H1 (cell line): ENCODE measurements around the gene FBXL12. TPM values are rescaled to one million over a fixed set of nuclear protein-coding genes. Genes with fewer than 3 reads are reported as not detected.

ENCODE experiments used
- CTCF ChIA-PET: fragments of 300-600 bp; sonication (Branson Sonifier 250); formaldehyde crosslinking; loops from one replicate; lab custom pipeline; 2021; ENCODE audit not compliant: partially characterized antibody; lab: Charles Lee
- POLR2A ChIA-PET: fragments of 300-600 bp; sonication (Branson Sonifier 250); formaldehyde crosslinking; loops from one replicate; lab custom pipeline; 2021; ENCODE audit warnings: inconsistent platforms; ENCODE audit not compliant: partially characterized antibody; lab: Charles Lee
- DNase-seq, 2 experiments: peaks; one replicate each; pipeline versions ENCODE4 v3.0.0 to v3.0.0-alpha.2; 2010 to 2022; ENCODE audit warnings: low spot score in 2 of 2, low read depth in 1 of 2, mixed read lengths in 1 of 2
- FAIRE-seq: peaks from 2 replicates; lab custom pipeline; 2011; peaks lifted over from hg19 to GRCh38; lab: Jason Lieb, UNC
- H2AFZ ChIP-seq: 2 replicates; pipeline ENCODE4 v1.8.1; 2012; ENCODE audit warnings: low read length, inconsistent platforms
- H2AK5ac ChIP-seq: 2 replicates; pipeline ENCODE4 v1.6.1; 2013; ENCODE audit warnings: low read depth, low read length
- H2BK120ac ChIP-seq: replicated peaks from 2 replicates; pipeline ENCODE3; 2013; ENCODE audit warnings: low read depth, low read length, inconsistent platforms
- H2BK12ac ChIP-seq: 2 replicates; pipeline ENCODE4 v1.6.1; 2013; ENCODE audit warnings: low read depth, low read length
- H2BK15ac ChIP-seq: 2 replicates; pipeline ENCODE4 v1.6.1; 2013; ENCODE audit warnings: low read length
- H2BK20ac ChIP-seq: 2 replicates; pipeline ENCODE4 v1.6.1; 2013; ENCODE audit warnings: low read length
- H2BK5ac ChIP-seq: 2 replicates; pipeline ENCODE4 v1.6.1; 2013; ENCODE audit warnings: low read depth, low read length
- H3K14ac ChIP-seq: 2 replicates; pipeline ENCODE4 v1.6.1; 2013; ENCODE audit warnings: inconsistent platforms; ENCODE audit not compliant: insufficient read length
- H3K18ac ChIP-seq: 2 replicates; pipeline ENCODE4 v1.6.1; 2013; ENCODE audit warnings: low read length; ENCODE audit errors: extremely low read depth
- H3K23ac ChIP-seq: 2 replicates; pipeline ENCODE4 v1.6.1; 2013; ENCODE audit warnings: inconsistent platforms; ENCODE audit not compliant: insufficient read length
- H3K23me2 ChIP-seq: 2 replicates; pipeline ENCODE4 v1.6.1; 2013; ENCODE audit warnings: low read depth, low read length
- H3K27ac ChIP-seq: 2 replicates; pipeline ENCODE4 v1.6.1; 2011; ENCODE audit warnings: low read depth, low read length, inconsistent platforms
- H3K27me3 ChIP-seq, 4 experiments: replicated peaks in 1 of 4; 1 replicate in 1 of 4; 2 replicates in 3 of 4; pipeline versions ENCODE4 v1.6.1 to v1.8.1; 2011 to 2013; ENCODE audit warnings: low read length in 3 of 4, mild to moderate bottlenecking in 3 of 4, inconsistent platforms in 2 of 4, mixed read lengths in 2 of 4, moderate library complexity in 1 of 4; ENCODE audit not compliant: control insufficient read depth in 3 of 4, insufficient read depth in 3 of 4; ENCODE audit errors: extremely low read depth in 1 of 4
- H3K36me3 ChIP-seq, 4 experiments: 2 replicates each; pipeline versions ENCODE4 v1.6.1 to v1.8.1; 2011 to 2013; ENCODE audit warnings: mild to moderate bottlenecking in 4 of 4, low read length in 3 of 4, moderate library complexity in 2 of 4, control low read depth in 1 of 4, inconsistent platforms in 1 of 4; ENCODE audit not compliant: insufficient read depth in 4 of 4, control insufficient read depth in 2 of 4
- H3K4ac ChIP-seq: replicated peaks from 2 replicates; pipeline ENCODE3; 2013; ENCODE audit warnings: low read length, low read depth, mixed read lengths, inconsistent platforms; ENCODE audit not compliant: insufficient read length
- H3K4me1 ChIP-seq, 4 experiments: replicated peaks in 1 of 4; 1 replicate in 1 of 4; 2 replicates in 3 of 4; pipeline versions ENCODE4 v1.6.1 to v1.8.1; 2011 to 2013; ENCODE audit warnings: low read length in 3 of 4, inconsistent platforms in 2 of 4, mixed read lengths in 1 of 4; ENCODE audit not compliant: insufficient read depth in 4 of 4, control insufficient read depth in 3 of 4
- H3K4me2 ChIP-seq, 2 experiments: 2 replicates each; pipeline versions ENCODE4 v1.6.1 to v1.8.1; 2011 to 2013; ENCODE audit warnings: low read depth in 2 of 2, low read length in 2 of 2, control low read depth in 1 of 2, inconsistent platforms in 1 of 2, mild to moderate bottlenecking in 1 of 2; ENCODE audit not compliant: insufficient read depth in 1 of 2
- H3K4me3 ChIP-seq, 4 experiments: fragments of 200-600, 300-600 bp in 1 of 4; sonication (generic), shearing (Covaris generic), sonication (Bioruptor Twin) in 1 of 4; 2 replicates each; pipeline versions ENCODE4 v1.5.1 to v1.8.1; 2011 to 2016; ENCODE audit warnings: low read length in 4 of 4, low read depth in 3 of 4, control low read depth in 2 of 4, inconsistent platforms in 2 of 4, mild to moderate bottlenecking in 2 of 4, mixed read lengths in 1 of 4, moderate library complexity in 1 of 4; ENCODE audit not compliant: insufficient read depth in 2 of 4; ENCODE audit errors: extremely low read depth in 1 of 4
- H3K56ac ChIP-seq: replicated peaks from 2 replicates; pipeline ENCODE3; 2013; ENCODE audit warnings: low read depth, mild to moderate bottlenecking, mixed read lengths, low read length, inconsistent platforms; ENCODE audit not compliant: insufficient read length
- H3K79me1 ChIP-seq: 2 replicates; pipeline ENCODE4 v1.6.1; 2013; ENCODE audit warnings: low read depth, low read length, control low read depth
- H3K79me2 ChIP-seq, 2 experiments: 2 replicates each; pipeline versions ENCODE4 v1.6.1 to v1.8.1; 2012 to 2013; ENCODE audit warnings: low read length in 2 of 2, mild to moderate bottlenecking in 2 of 2, inconsistent platforms in 1 of 2; ENCODE audit not compliant: insufficient read depth in 2 of 2, control insufficient read depth in 1 of 2
- H3K9ac ChIP-seq, 4 experiments: replicated peaks in 1 of 4; 1 replicate in 1 of 4; 2 replicates in 3 of 4; pipeline versions ENCODE4 v1.6.1 to v1.8.1; 2011 to 2013; ENCODE audit warnings: low read depth in 3 of 4, low read length in 3 of 4, control low read depth in 2 of 4, mild to moderate bottlenecking in 2 of 4, moderate library complexity in 2 of 4, inconsistent platforms in 1 of 4; ENCODE audit errors: extremely low read depth in 1 of 4
- H3K9me3 ChIP-seq, 2 experiments: 2 replicates each; pipeline versions ENCODE4 v1.6.1 to v1.8.1; 2012 to 2013; ENCODE audit warnings: mild to moderate bottlenecking in 2 of 2, moderate library complexity in 2 of 2, control low read depth in 1 of 2, inconsistent platforms in 1 of 2, low read depth in 1 of 2, low read length in 1 of 2, mixed read lengths in 1 of 2; ENCODE audit not compliant: insufficient read depth in 2 of 2
- H4K20me1 ChIP-seq, 2 experiments: replicated peaks in 1 of 2; 2 replicates each; pipeline versions ENCODE3 to v1.8.1; 2011 to 2013; ENCODE audit warnings: inconsistent platforms in 2 of 2, low read length in 2 of 2, mild to moderate bottlenecking in 1 of 2; ENCODE audit not compliant: insufficient read depth in 2 of 2, control insufficient read depth in 1 of 2
- H4K5ac ChIP-seq: 2 replicates; pipeline ENCODE4 v1.6.1; 2013; ENCODE audit warnings: low read length, low read depth, mixed read lengths, inconsistent platforms; ENCODE audit not compliant: insufficient read length
- H4K8ac ChIP-seq: 2 replicates; pipeline ENCODE4 v1.8.0; 2013; ENCODE audit warnings: mild to moderate bottlenecking, moderate library complexity, low read length, inconsistent platforms; ENCODE audit not compliant: insufficient read depth; ENCODE audit errors: extremely low read depth
- H4K91ac ChIP-seq: replicated peaks from 2 replicates; pipeline ENCODE3; 2013; ENCODE audit warnings: low read length, mixed read lengths, inconsistent platforms; ENCODE audit not compliant: insufficient read length
- BACH1 ChIP-seq: IDR thresholded peaks from 2 replicates; pipeline ENCODE4 v1.6.1; 2012; ENCODE audit warnings: low read length, improper control_type of control experiment
- CEBPB ChIP-seq: IDR thresholded peaks from 2 replicates; pipeline ENCODE4 v1.6.1; 2012; ENCODE audit warnings: low read depth, low read length
- polyA plus RNA-seq, 7 experiments: library from polyadenylated mRNA; depleted of rRNA in 3 of 7; stranded (reverse) in 5 of 7; unstranded in 2 of 7; fragments of >200 nt in 5 of 7; fragments of 200-250 nt in 2 of 7; gene quantifications; 1 replicate in 5 of 7; 2 replicates in 1 of 7; 4 replicates in 1 of 7; pipeline versions ENCODE4 v1.2.1 to v1.2.3, GENCODE V29; 2011 to 2013; ENCODE audit warnings: missing spikeins in 2 of 7, mixed read lengths in 2 of 7
- total RNA-seq: library from RNA; stranded (reverse); fragmentation: NEBNext Ultra II Directional; extraction: Animal tissue kit (Norgen Biotek cat#: 25700); gene quantifications from 2 replicates; pipeline ENCODE4 v1.2.1, GENCODE V29; 2021
- TF ChIP-seq, protein P1 (sequence below): IDR thresholded peaks from 2 replicates; pipeline ENCODE4 v1.6.1; 2012; ENCODE audit warnings: low read length, inconsistent platforms

Gene FBXL12
- total and polyA plus RNA-seq, 2 of the 8 experiments (the other 6 are each of a cell fraction or from before 2014, with no cell fraction given) = 24.6 to 62.3 TPM

DNA sequence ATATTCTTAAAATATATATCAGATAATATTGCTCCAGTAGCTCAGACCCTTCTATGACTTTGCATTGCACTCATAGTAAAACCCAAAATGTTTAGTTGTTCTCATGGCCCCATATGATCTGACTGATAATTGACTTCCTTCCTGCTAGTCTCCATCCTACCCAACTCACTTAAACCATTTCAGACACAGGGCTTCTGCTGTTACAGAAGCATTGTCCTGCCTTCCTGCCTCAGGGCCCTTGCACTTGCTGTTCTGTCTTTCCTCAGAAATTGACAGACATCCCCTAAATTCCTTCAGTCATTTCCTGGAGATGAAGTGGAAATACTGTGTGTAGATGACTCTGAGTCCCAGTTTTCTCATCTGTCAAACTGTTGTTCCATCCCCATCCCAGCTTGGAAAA lies 19.7 kb downstream of the FBXL12 start:
- Histone ChIP-seq H2BK15ac (no peak overlapping the region), H3K4ac (no peak overlapping the region), H3K9ac (no peak overlapping the region), H2AK5ac (no peak overlapping the region), H3K18ac (no peak overlapping the region), H3K4me3 (no peak overlapping the region), H3K79me2 (no peaks in the 10 kb centered on the region), H3K27ac (no peak overlapping the region), H3K27me3 (no peaks in the 10 kb centered on the region), H3K36me3 (no peaks in the 10 kb centered on the region), H3K56ac (no peak overlapping the region), H4K20me1 (no peaks in the 10 kb centered on the region), H3K4me1 (no peaks in the 10 kb centered on the region), H3K23me2 (no peaks in the 10 kb centered on the region), H3K23ac (no peak overlapping the region), H3K4me2 (no peak overlapping the region), H2BK120ac (no peak overlapping the region), H4K8ac (no peak overlapping the region), H4K5ac (no peak overlapping the region), H2BK12ac (no peak overlapping the region), H3K9me3 (no peaks in the 10 kb centered on the region), H2AFZ (no peak overlapping the region), H4K91ac (no peak overlapping the region), H3K14ac (no peak overlapping the region), H2BK5ac (no peak overlapping the region), H3K79me1 (no peaks in the 10 kb centered on the region), H2BK20ac (no peak overlapping the region)
- no peak for DNase-seq
- POLR2A ChIA-PET = no interaction called here
- CTCF ChIA-PET = interaction anchor here (0.7 to 1.4 kb wide), 6 partner anchors 11 to 594 kb away, joined by 3 to 7 read pairs (median 4); no protein-coding TSS in a partner anchor
- TF ChIP-seq BACH1 (no peak), CEBPB (no peak)
- TF ChIP-seq, protein P1, sequence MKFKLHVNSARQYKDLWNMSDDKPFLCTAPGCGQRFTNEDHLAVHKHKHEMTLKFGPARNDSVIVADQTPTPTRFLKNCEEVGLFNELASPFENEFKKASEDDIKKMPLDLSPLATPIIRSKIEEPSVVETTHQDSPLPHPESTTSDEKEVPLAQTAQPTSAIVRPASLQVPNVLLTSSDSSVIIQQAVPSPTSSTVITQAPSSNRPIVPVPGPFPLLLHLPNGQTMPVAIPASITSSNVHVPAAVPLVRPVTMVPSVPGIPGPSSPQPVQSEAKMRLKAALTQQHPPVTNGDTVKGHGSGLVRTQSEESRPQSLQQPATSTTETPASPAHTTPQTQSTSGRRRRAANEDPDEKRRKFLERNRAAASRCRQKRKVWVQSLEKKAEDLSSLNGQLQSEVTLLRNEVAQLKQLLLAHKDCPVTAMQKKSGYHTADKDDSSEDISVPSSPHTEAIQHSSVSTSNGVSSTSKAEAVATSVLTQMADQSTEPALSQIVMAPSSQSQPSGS = no peak
- no peak for FAIRE-seq
